RWPE1 (cell line): Measurements from ENCODE around the gene PAMR1.
"Not testable (repeated sequence)": the region's sequence is repeated elsewhere in the genome, so short reads cannot be mapped to it uniquely, and the experiment has no call there.

Experiments
- CTCF ChIA-PET: fragments of 350-600 bp; sonication (Branson Sonifier 250); formaldehyde crosslinking; extraction: SDS; loops from one replicate; lab custom pipeline; 2021; lab: Yijun Ruan, JAX
- POLR2A ChIA-PET: fragments of 400-600 bp; formaldehyde crosslinking; extraction: SDS; loops from one replicate; lab custom pipeline; 2020; ENCODE audit warnings: antibody characterized with exemption; ENCODE audit not compliant: low non-redundant PET; lab: Yijun Ruan, JAX
- DNase-seq: peaks from one replicate; pipeline ENCODE4 v3.0.0; 2012; ENCODE audit warnings: low spot score
- H3K27ac ChIP-seq: fragments of 450-650 bp; 2 replicates; pipeline ENCODE4 v1.5.1; 2017
- CTCF ChIP-seq: fragments of 450-650 bp; conservative IDR thresholded peaks from 2 replicates; pipeline ENCODE4 v1.5.1; 2017; ENCODE audit warnings: low read depth, mild to moderate bottlenecking

PAMR1 gene

GRCh38 chr11:35523861-35524260 is 1.6 kb downstream of the PAMR1 start:
- POLR2A ChIA-PET, result no interaction called here
- CTCF ChIA-PET, result no interaction called here
- no peak for DNase-seq
- TF ChIP-seq CTCF, result no peak
- no peak overlapping the region for H3K27ac ChIP-seq

GRCh38 chr11:35523331-35523768 is 2.1 kb downstream of the PAMR1 start:
- DNase-seq, result no peak
- H3K27ac ChIP-seq, result no peak overlapping the region
- ChIA-PET POLR2A (no interaction called here), CTCF (no interaction called here)
- no peak for TF ChIP-seq CTCF

GRCh38 chr11:35522091-35522490 is 3.3 kb downstream of the PAMR1 start:
- CTCF ChIA-PET, POLR2A ChIA-PET, DNase-seq, H3K27ac ChIP-seq: not testable (repeated sequence)

GRCh38 chr11:35520376-35520775 is 5.0 kb downstream of the PAMR1 start:
- ChIA-PET CTCF (no interaction called here), POLR2A (no interaction called here)
- no peak for TF ChIP-seq CTCF
- no peak for DNase-seq
- H3K27ac ChIP-seq, result no peak overlapping the region

GRCh38 chr11:35518766-35519165 is 6.7 kb downstream of the PAMR1 start:
- POLR2A ChIA-PET, result no interaction called here
- no peak for TF ChIP-seq CTCF
- no peak for DNase-seq
- CTCF ChIA-PET, result no interaction called here
- H3K27ac ChIP-seq, result no peak overlapping the region

- ChIA-PET POLR2A (no interaction called here), CTCF (no interaction called here)
- H3K27ac ChIP-seq, result no peak overlapping the region
- TF ChIP-seq CTCF, result no peak
- DNase-seq, result no peak
These were observed 7.9 kb downstream of the PAMR1 start for GRCh38 chr11:35517481-35517880.

GRCh38 chr11:35516403-35516802 is 9.0 kb downstream of the PAMR1 start:
- DNase-seq, result no peak
- ChIA-PET CTCF (no interaction called here), POLR2A (no interaction called here)
- TF ChIP-seq CTCF, result no peak
- H3K27ac ChIP-seq, result no peak overlapping the region
